Lung (tissue), 12 donors: ENCODE data around the gene CEACAM6. TPM values are rescaled to one million over a fixed set of nuclear protein-coding genes. Genes with fewer than 3 reads are reported as not detected.

Source experiments
- ATAC-seq: fragments of 200-7000 bp; cut with Tn5 transposase; one replicate; pipeline ENCODE4 v1.9.1; 2020; ENCODE audit warnings: moderate number of reproducible peaks; ENCODE audit not compliant: insufficient read depth, low FRiP score
- DNase-seq, 3 donors: peaks; one replicate each; pipeline ENCODE4 v3.0.0-alpha.2; 2013 to 2017
- H3K27ac ChIP-seq, 2 donors: one replicate each; pipeline ENCODE4 v1.5.1; 2013; ENCODE audit warnings: mild to moderate bottlenecking in 2 of 2, moderate library complexity in 2 of 2, control low read depth in 1 of 2, inconsistent platforms in 1 of 2, low read depth in 1 of 2, low read length in 1 of 2
- H3K27me3 ChIP-seq, 3 donors: one replicate each; pipeline ENCODE4 v1.5.1; 2013; ENCODE audit warnings: low read length in 2 of 3; ENCODE audit not compliant: control insufficient read depth in 3 of 3, insufficient read depth in 3 of 3
- H3K36me3 ChIP-seq, 4 donors: one replicate each; pipeline ENCODE4 v1.5.1; 2013; ENCODE audit warnings: low read length in 4 of 4, mild to moderate bottlenecking in 1 of 4, moderate library complexity in 1 of 4; ENCODE audit not compliant: control insufficient read depth in 4 of 4, insufficient read depth in 4 of 4
- H3K4me1 ChIP-seq, 5 donors: one replicate each; pipeline ENCODE4 v1.5.1; 2013; ENCODE audit warnings: low read length in 5 of 5, mild to moderate bottlenecking in 2 of 5, moderate library complexity in 1 of 5; ENCODE audit not compliant: control insufficient read depth in 5 of 5, insufficient read depth in 5 of 5
- H3K4me3 ChIP-seq: one replicate; pipeline ENCODE4 v1.5.1; 2013; ENCODE audit warnings: mild to moderate bottlenecking, control low read depth, moderate library complexity
- H3K9ac ChIP-seq, 2 donors: one replicate each; pipeline ENCODE4 v1.5.1; 2013; ENCODE audit warnings: low read length in 2 of 2, control low read depth in 1 of 2; ENCODE audit not compliant: insufficient read depth in 1 of 2
- H3K9me3 ChIP-seq, 4 donors: one replicate each; pipeline ENCODE4 v1.5.1; 2013; ENCODE audit warnings: low read length in 3 of 4, mild to moderate bottlenecking in 1 of 4, moderate library complexity in 1 of 4; ENCODE audit not compliant: control insufficient read depth in 4 of 4, insufficient read depth in 3 of 4
- CTCF ChIP-seq: IDR thresholded peaks from 2 replicates; pipeline ENCODE4 v1.5.1; 2012; ENCODE audit warnings: mild to moderate bottlenecking; ENCODE audit errors: control extremely low read depth, extremely low read depth
- WGBS, 2 donors: extraction: QIAGEN DNeasy Blood & Tissue Kit; methylation state at CpG; one replicate each; pipeline ENCODE4 v1.1.7; 2013; 5-methylcytosine and 5-hydroxymethylcytosine counted together
- polyA plus RNA-seq, 2 donors: library from polyadenylated mRNA; stranded (reverse); fragments of 200-250 nt; gene quantifications; one replicate each; pipeline ENCODE4 v1.2.1, GENCODE V29; 2013
- total RNA-seq, 2 donors: library from RNA; depleted of rRNA in 1 of 2; stranded (reverse); fragments of >200 nt in 1 of 2; gene quantifications; one replicate each; pipeline ENCODE4 v1.2.1, GENCODE V29; 2014 to 2021
- donor health status: control.
- donor health status: control.
- donor health status: Bipolar disorder and iron deficiency.
- donor health status: healthy.
- donor health status: DM: yes; HTN: yes; CAD: no.

The CEACAM6 gene
- total and polyA plus RNA-seq, 4 donors: 5.2 to 280 (median 143) TPM

DNA sequence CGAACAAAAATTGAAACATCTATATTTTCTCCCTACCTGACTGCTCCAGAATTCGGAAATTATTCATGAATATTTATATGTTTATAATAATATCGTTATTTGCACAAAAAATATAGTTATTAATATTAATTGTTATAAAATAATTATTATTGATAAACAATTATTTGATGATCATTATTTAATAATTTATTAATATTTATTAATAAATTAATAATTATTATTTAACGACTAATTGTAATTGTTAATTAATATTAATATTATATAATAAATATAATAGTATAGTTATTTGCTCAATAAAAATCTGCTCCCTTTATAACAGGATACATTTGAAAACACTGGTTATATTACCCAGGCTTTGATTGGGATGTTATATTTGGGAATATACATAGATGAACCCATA is 14.3 kb downstream of the CEACAM6 start:
- no peaks in the 10 kb centered on the region for H3K27me3 ChIP-seq
- H3K36me3 ChIP-seq: no peaks in the 10 kb centered on the region
- H3K4me3 ChIP-seq: no peak overlapping the region
- H3K27ac ChIP-seq: no peak overlapping the region
- no peak for DNase-seq
- H3K4me1 ChIP-seq: peaks cover 0 to 10% (median 0%) of the 10 kb centered on the region in 5 donors
- ATAC-seq: no peak
- TF ChIP-seq CTCF: no peak
- H3K9ac ChIP-seq: no peak overlapping the region
- WGBS, 2 donors: 95 to 97% methylated on average over 4 of the region's 4 CpGs
- no peaks in the 10 kb centered on the region for H3K9me3 ChIP-seq

DNA sequence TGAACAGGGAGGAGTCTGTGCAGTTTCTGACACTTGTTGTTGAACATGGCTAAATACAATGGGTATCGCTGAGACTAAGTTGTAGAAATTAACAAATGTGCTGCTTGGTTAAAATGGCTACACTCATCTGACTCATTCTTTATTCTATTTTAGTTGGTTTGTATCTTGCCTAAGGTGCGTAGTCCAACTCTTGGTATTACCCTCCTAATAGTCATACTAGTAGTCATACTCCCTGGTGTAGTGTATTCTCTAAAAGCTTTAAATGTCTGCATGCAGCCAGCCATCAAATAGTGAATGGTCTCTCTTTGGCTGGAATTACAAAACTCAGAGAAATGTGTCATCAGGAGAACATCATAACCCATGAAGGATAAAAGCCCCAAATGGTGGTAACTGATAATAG is 16.1 kb downstream of the CEACAM6 start:
- 92 to 95% methylated on average over 2 of the region's 2 CpGs for WGBS, 2 donors
- Histone ChIP-seq H3K27me3 (no peaks in the 10 kb centered on the region), H3K4me1 (peaks cover 0 to 11% (median 0%) of the 10 kb centered on the region in 5 donors), H3K9me3 (no peaks in the 10 kb centered on the region), H3K36me3 (no peaks in the 10 kb centered on the region), H3K4me3 (no peak overlapping the region), H3K9ac (no peak overlapping the region), H3K27ac (no peak overlapping the region)
- DNase-seq: no peak
- TF ChIP-seq CTCF: no peak
- no peak for ATAC-seq

DNA sequence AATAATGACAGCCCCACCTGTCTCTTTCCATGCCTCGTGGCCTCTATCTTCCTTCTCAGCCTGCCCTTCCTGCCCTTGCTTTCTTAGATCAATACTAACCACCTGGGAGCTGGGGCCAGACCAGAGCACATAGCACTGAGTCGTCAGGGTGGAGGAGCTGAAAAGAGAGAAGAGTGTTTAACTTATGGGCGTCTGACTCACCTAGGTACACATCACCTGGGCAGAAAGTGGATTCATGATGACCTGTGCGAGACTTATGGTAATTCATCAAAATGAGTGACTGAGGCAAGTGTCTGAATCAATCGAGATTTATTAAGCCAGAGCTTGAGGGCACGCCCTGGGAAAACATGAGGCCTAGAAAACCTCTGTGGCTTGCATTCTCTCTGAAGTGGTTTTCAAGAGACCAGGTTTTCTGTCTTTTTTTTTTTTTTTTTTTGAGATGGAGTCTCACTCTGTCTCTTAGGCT is 19.2 kb downstream of the CEACAM6 start:
- Histone ChIP-seq H3K27ac (peak overlapping the region in 1 of 2 donors; percentile 61), H3K9ac (no peak overlapping the region), H3K4me1 (peaks cover 0 to 11% (median 0%) of the 10 kb centered on the region in 5 donors), H3K4me3 (no peak overlapping the region), H3K27me3 (no peaks in the 10 kb centered on the region), H3K36me3 (no peaks in the 10 kb centered on the region), H3K9me3 (no peaks in the 10 kb centered on the region)
- ATAC-seq: peak; percentile 88
- 45 to 58% methylated on average over 6 of the region's 6 CpGs for WGBS, 2 donors
- DNase-seq: no peak
- no peak for TF ChIP-seq CTCF

DNA sequence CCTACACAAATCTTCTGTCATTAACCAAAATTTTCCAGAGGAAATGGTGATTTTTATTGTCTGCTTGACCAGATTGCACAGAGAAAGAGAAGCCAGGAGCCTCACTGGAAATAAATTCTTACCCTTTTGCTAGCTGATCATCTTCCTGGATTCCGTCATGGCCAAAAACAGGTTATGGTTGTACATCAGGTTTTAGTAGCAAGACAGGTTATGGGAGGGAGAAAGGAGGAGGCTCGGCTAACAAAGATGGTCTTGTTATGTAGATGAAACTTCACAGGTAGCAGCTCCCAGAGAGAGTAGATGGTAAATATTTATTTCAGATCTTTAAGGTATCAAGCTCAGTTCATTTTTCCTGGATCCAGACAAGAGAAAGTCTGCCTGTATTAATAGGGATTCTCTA is 21.4 kb downstream of the CEACAM6 start:
- no peak overlapping the region for H3K27ac ChIP-seq
- DNase-seq: peak in 1 of 3 donors; percentile 40
- WGBS, 2 donors: 73 to 80% methylated on average over 2 of the region's 2 CpGs

More for the DNA sequence above, 21.4 kb downstream of the CEACAM6 start:
- H3K9me3 ChIP-seq: no peaks in the 10 kb centered on the region
- H3K4me3 ChIP-seq: no peak overlapping the region
- peaks cover 0 to 11% (median 0%) of the 10 kb centered on the region in 5 donors for H3K4me1 ChIP-seq
- TF ChIP-seq CTCF: no peak
- H3K9ac ChIP-seq: no peak overlapping the region
- ATAC-seq: no peak
- H3K36me3 ChIP-seq: no peaks in the 10 kb centered on the region
- no peaks in the 10 kb centered on the region for H3K27me3 ChIP-seq
